ENCODE measurements around the gene LTN1.
A peak's percentile ranks its signal among the peaks of the same experiment; 100 is the strongest.
"Not testable (repeated sequence)": the region's sequence is repeated elsewhere in the genome, so short reads cannot be mapped to it uniquely, and the experiment has no call there.

The LTN1 gene

DNA sequence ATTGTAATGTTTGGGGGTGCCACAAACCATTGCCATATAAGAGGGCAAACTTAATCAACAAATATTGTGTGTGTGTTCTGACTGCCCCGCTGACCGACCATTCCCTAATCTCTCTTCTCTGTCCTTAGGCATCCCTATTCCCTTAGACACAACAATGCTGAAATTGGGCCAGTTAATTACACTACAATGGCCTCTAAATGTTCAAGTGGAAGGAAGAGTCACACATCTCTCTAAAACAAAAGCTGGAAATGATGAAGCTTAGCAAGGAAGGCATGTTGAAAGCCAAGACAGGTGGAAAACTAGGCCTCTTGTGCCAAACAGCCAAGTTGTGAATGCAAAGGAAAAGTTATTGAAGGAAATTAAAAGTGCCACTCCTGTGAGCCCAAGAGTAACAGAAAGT is 30.2 kb downstream of the LTN1 start:
- peaks cover 28 to 42% of the 10 kb centered on the region in 2 donors for H3K36me3 Mint-ChIP-seq
- no peak for DNase-seq
- H3K9me3 Mint-ChIP-seq: no peaks in the 10 kb centered on the region
- no peak for ATAC-seq (replicated peaks)
- peaks cover 0 to 5% of the 10 kb centered on the region in 2 donors for H3K4me1 Mint-ChIP-seq
- no peak overlapping the region for H3K4me3 Mint-ChIP-seq
- H3K27ac Mint-ChIP-seq: no peak overlapping the region
- no peaks in the 10 kb centered on the region for H3K27me3 Mint-ChIP-seq

DNA sequence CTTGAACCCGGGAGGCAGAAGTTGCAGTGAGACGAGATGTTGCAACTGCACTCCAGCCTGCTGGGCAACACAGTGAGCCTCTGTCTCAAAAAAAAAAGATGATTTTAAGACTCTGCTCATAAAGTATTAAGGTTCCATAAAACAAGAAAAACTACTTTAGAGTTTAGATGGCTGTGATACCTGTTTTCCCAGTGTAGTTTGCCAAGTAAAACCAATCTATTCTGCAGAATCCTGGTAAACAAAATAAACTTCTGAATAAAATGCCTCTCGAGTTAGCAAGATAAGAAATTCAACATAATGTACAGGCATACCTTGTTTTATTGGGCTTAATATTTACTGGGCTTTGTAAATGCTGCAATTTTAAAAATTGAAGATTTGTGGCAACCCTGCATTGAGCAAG is 30.8 kb downstream of the LTN1 start:
- H3K36me3 Mint-ChIP-seq: peaks cover 32 to 45% of the 10 kb centered on the region in 2 donors
- DNase-seq (no peak), ATAC-seq (replicated peaks) (no peak)
- H3K4me3 Mint-ChIP-seq: no peak overlapping the region
- H3K4me1 Mint-ChIP-seq: peaks cover 0 to 5% of the 10 kb centered on the region in 2 donors
- no peaks in the 10 kb centered on the region for H3K27me3 Mint-ChIP-seq
- no peaks in the 10 kb centered on the region for H3K9me3 Mint-ChIP-seq
- no peak overlapping the region for H3K27ac Mint-ChIP-seq

DNA sequence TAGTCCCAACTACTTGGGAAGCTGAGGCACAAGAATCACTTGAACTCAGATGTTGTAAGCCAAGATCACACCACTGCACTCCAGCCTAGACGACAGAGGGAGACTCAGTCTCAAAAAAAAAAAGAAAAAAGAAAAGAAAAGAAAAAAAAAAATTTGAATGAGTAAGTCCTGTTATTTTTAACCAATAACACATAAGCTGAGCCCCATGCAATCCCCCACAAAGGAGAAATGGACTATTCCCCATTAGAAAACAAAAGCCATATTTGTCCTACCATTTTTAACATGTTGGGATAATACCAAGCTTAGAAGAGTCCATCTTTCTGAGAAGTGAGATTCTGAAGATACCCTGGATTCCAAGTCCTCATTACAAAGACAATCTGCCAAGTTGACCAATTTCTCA is 32.4 kb downstream of the LTN1 start:
- no peak for ATAC-seq (replicated peaks)
- peaks cover 39 to 46% of the 10 kb centered on the region in 2 donors for H3K36me3 Mint-ChIP-seq
- H3K4me3 Mint-ChIP-seq: no peak overlapping the region
- H3K4me1 Mint-ChIP-seq: peaks cover 0 to 5% of the 10 kb centered on the region in 2 donors
- H3K27ac Mint-ChIP-seq: no peak overlapping the region
- DNase-seq: no peak
- H3K9me3 Mint-ChIP-seq: no peaks in the 10 kb centered on the region
- H3K27me3 Mint-ChIP-seq: no peaks in the 10 kb centered on the region

DNA sequence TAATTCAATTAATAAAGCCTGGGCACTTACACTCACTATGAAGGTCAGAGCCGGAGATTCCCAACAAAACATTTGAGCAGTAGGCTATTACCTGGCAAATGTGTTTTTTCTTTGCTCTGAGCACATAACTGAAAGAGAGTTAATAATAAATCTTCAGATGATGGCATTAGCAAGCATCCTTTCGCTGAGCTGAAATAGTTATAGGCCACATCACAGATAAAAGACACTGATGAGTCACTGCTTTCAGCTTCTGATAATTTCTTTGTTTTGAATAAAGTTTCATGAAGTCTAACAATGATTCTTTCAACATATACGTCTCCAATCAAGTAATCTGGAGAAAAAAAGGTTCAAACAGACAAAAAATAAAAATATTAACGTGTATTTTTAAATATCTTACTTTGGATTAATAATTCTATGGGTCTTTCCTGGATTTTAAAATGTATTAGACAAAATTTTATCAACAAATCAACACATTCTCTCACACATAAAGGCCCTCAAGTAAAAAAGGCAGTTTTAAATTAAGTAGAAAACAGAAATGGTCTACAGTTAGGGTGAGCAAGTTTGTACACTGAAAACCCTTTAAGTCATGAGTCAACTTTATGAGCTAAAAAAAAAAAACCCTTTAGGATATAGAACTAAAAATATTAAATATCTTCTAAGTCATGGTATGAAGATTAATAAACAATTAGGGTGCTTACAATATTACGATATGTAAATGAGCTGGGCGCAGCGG is 33.1 kb downstream of the LTN1 start:
- no peak overlapping the region for H3K27ac Mint-ChIP-seq

DNA sequence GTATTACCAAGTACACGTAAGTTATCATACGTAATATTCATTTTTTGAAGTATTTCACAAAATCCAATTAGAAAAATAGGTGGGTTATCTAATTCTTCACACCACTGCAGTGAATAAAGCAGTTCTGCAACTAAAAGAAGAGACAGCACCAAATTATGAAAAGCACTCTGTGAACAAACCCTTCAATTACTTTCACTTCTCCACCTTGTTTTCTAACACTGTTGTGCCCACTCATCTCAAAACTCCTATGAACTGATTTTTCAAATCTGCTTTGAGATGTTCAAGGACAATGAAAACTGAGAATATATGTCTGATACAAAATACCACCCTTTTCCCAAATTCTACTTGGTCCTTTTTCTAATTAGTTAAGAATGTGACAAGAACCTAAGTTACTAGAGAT is 39.4 kb downstream of the LTN1 start:
- no peak overlapping the region for H3K4me3 Mint-ChIP-seq
- H3K9me3 Mint-ChIP-seq: no peaks in the 10 kb centered on the region
- peaks cover 37 to 43% of the 10 kb centered on the region in 2 donors for H3K36me3 Mint-ChIP-seq
- no peaks in the 10 kb centered on the region for H3K27me3 Mint-ChIP-seq
- peaks cover 3 to 9% of the 10 kb centered on the region in 2 donors for H3K4me1 Mint-ChIP-seq
- H3K27ac Mint-ChIP-seq: no peak overlapping the region
- DNase-seq (no peak), ATAC-seq (replicated peaks) (peak; percentile 65 to 66)

More for the DNA sequence above, 33.1 kb downstream of the LTN1 start:
- ATAC-seq (replicated peaks) (no peak), DNase-seq (no peak)
- Mint-ChIP-seq H3K27me3 (no peaks in the 10 kb centered on the region), H3K4me3 (no peak overlapping the region), H3K9me3 (no peaks in the 10 kb centered on the region), H3K4me1 (peaks cover 0 to 5% of the 10 kb centered on the region in 2 donors), H3K36me3 (peaks cover 46 to 53% of the 10 kb centered on the region in 2 donors)

DNA sequence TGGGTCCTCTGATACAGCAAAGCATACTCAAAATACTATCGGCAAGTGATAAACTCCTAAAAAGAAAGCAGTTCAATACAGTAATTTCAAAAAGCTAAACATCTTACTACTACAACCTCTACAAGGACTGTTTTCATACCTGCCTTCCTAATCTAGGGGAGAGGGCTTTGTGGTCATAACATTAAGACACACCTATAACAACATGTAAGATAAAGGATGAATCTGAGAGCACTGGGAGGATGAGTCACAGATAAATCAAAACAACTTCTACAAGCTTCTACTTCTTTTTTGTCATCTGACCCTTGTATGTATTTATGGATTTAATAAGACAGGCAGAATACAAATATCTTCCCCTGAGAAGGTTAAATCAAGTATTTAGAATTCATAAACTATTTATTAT is 40.0 kb downstream of the LTN1 start:
- Mint-ChIP-seq H3K36me3 (peaks cover 32 to 41% of the 10 kb centered on the region in 2 donors), H3K4me1 (peaks cover 3 to 9% of the 10 kb centered on the region in 2 donors), H3K27me3 (no peaks in the 10 kb centered on the region), H3K27ac (no peak overlapping the region), H3K4me3 (no peak overlapping the region), H3K9me3 (no peaks in the 10 kb centered on the region)
- ATAC-seq (replicated peaks) (no peak), DNase-seq (no peak)

DNA sequence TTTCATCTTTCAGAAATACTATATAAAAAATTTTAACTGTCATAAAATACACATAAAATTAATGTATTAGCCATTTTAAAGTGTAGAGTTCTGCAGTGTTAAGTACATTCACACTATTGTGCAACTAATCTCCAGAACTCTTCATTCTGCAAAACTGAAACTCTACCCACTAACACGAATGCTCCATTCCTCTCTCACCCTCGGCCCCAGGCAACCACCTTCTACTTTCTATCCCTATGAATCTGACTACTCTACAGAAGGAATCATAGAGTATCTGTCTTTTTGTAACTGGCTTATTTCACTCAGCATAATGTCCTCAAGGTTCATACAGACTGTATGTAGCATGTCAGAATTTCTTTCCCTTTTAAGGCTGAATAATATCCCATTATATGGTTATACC is 43.4 kb downstream of the LTN1 start:
- Mint-ChIP-seq H3K27ac (no peak overlapping the region), H3K27me3 (no peaks in the 10 kb centered on the region), H3K4me3 (no peak overlapping the region), H3K36me3 (peaks cover 13 to 22% of the 10 kb centered on the region in 2 donors), H3K9me3 (no peaks in the 10 kb centered on the region), H3K4me1 (peaks cover 3 to 9% of the 10 kb centered on the region in 2 donors)
- DNase-seq: no peak
- ATAC-seq (replicated peaks): no peak

DNA sequence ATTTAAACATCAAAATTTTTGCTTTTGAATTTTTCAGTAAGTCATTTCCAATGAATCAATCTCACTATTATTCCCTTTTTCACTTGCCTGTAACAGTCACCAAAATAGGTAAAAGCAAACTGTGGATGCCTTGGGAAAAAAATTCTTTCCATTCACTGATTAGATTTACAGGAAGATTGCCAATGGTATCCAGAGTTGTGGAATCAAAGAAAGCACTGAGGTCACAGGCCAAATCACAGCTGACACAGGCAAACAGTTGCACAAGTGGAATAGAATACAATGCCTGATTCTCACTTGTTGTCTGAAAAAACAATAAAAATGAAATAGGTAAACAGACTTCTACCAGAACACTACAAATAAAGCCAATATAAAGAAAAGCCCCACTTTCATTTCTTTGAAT is 48.4 kb downstream of the LTN1 start:
- no peak for DNase-seq
- H3K36me3 Mint-ChIP-seq: peaks cover 7 to 22% of the 10 kb centered on the region in 2 donors
- no peaks in the 10 kb centered on the region for H3K4me1 Mint-ChIP-seq
- H3K27me3 Mint-ChIP-seq: no peaks in the 10 kb centered on the region
- no peak for ATAC-seq (replicated peaks)
- no peaks in the 10 kb centered on the region for H3K9me3 Mint-ChIP-seq
- no peak overlapping the region for H3K27ac Mint-ChIP-seq
- no peak overlapping the region for H3K4me3 Mint-ChIP-seq

DNA sequence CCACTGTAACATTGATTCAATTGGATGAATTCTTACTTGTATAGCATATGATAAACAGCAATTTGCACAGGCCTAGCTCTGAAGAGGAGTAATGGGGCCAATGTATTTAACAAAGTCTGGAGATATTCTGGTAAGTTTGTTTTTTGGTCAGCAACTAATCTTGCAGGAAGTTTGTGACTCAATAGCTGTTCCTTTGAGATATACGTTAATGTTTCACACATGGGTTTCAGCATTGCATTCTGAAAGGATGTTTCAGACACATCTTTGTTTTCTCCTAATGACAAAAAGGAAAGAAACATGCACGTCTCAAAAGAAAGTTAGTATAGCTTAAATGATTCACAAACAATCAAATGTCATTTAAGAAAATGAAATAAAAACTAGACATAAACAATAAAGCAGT is 49.0 kb downstream of the LTN1 start:
- peaks cover 6 to 21% of the 10 kb centered on the region in 2 donors for H3K36me3 Mint-ChIP-seq
- H3K4me3 Mint-ChIP-seq: no peak overlapping the region
- DNase-seq (no peak), ATAC-seq (replicated peaks) (no peak)
- no peaks in the 10 kb centered on the region for H3K9me3 Mint-ChIP-seq
- no peaks in the 10 kb centered on the region for H3K4me1 Mint-ChIP-seq
- H3K27me3 Mint-ChIP-seq: no peaks in the 10 kb centered on the region
- H3K27ac Mint-ChIP-seq: no peak overlapping the region

DNA sequence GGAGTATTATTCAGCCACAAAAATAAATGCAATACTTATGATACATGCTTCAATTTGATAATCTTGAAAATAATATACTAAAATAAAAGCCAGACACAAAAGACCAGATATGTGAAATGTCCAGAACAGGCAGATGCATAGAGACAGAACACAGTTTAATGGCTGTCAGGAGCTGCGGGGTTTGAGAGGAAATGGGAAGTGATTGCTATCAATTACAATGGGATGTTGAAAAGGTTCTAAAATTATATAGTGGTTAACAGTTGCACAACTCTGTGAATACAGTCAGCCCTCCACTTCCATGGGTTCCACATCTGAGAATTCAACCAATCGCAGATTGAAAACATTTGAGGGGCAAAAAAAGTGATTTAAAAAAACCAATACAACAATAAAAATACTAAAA is 54.0 kb downstream of the LTN1 start:
- Mint-ChIP-seq H3K9me3 (no peaks in the 10 kb centered on the region), H3K4me1 (no peaks in the 10 kb centered on the region), H3K36me3 (peaks cover 22 to 44% of the 10 kb centered on the region in 2 donors), H3K4me3 (no peak overlapping the region), H3K27ac (no peak overlapping the region), H3K27me3 (no peaks in the 10 kb centered on the region)
- ATAC-seq (replicated peaks) (no peak), DNase-seq (no peak)

DNA sequence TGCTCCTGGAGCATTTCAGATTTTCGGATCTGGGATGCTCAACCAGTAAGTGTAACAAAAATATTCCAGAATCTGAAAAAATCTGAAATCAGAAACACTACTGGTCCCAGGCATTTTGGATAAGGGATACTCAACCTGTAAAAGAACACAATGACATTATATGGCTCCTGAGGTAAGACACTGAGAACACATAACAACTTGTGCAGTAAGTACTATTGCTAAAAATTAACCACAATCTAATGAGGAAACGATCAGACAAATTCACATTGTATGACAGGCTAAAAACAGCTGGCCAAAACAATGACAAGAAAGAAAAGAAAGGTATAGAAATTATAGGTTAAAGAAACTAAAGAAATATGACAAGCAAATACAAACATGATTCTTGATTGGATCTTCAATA is 54.9 kb downstream of the LTN1 start:
- no peak for ATAC-seq (replicated peaks)
- no peak for DNase-seq
- no peak overlapping the region for H3K4me3 Mint-ChIP-seq
- H3K4me1 Mint-ChIP-seq: no peaks in the 10 kb centered on the region
- no peaks in the 10 kb centered on the region for H3K27me3 Mint-ChIP-seq
- no peak overlapping the region for H3K27ac Mint-ChIP-seq
- no peaks in the 10 kb centered on the region for H3K9me3 Mint-ChIP-seq
- H3K36me3 Mint-ChIP-seq: peaks cover 26 to 51% of the 10 kb centered on the region in 2 donors

DNA sequence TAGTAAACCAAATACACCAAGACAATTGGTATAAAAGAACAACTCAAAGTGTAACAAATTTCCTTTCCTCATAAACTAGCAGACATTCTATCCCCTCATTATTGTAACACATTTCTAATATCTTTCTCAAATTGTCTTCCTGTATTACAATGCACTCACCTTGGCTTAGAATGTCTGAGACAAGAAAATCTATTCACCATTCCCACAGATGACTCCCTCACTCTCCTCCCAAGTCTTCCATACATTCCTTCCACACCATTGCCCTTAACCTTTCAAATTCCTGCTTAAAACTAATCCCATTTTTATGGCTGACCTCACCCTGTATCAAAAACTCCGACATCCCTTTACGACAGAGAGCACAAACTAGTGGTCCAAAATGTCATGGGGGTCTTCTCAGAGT is 56.0 kb downstream of the LTN1 start:
- no peaks in the 10 kb centered on the region for H3K27me3 Mint-ChIP-seq

DNA sequence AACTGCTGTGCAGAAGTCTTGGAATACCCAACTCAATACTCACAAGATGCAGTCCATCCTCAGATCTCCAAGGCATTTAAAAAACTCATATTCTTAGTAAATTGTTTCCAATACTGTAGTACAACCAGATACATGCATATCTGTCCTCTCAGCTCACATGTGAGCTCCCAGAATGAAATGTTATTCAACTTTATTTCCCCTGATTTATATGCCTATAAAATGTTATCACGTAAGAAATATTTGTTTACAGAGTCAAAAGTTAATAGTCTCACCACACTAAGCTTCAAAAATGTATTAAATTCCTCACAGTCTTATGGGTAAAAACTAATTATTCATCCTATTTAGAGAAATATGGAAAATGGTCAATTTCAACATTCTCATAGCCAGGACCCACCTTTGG is 56.6 kb downstream of the LTN1 start:
- H3K4me3 Mint-ChIP-seq: no peak overlapping the region
- no peaks in the 10 kb centered on the region for H3K9me3 Mint-ChIP-seq
- peaks cover 26 to 50% of the 10 kb centered on the region in 2 donors for H3K36me3 Mint-ChIP-seq

More for the DNA sequence above, 56.0 kb downstream of the LTN1 start:
- no peak for ATAC-seq (replicated peaks)
- H3K9me3 Mint-ChIP-seq: no peaks in the 10 kb centered on the region
- H3K4me1 Mint-ChIP-seq: no peaks in the 10 kb centered on the region
- H3K27ac Mint-ChIP-seq: peak overlapping the region; percentile 14
- H3K36me3 Mint-ChIP-seq: peaks cover 26 to 50% of the 10 kb centered on the region in 2 donors
- no peak overlapping the region for H3K4me3 Mint-ChIP-seq
- no peak for DNase-seq

DNA sequence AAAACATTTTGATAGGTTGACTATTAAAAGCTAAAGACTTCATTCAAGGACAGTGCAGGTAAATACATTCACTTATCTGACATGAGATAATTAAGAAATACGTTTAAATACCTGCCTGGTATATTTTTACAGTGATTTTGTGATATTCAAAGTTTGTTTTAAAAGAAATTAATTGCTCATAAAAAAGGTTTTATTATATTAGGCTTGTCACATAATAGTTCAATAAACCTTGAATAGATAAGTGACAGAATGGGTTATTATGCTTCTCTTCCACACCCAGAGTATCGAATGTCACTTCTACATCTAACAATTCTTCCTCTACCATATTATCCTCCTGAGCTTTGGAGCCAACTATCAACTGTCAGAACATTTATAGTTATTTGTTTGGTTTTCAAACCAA is 60.0 kb downstream of the LTN1 start:
- Mint-ChIP-seq H3K27me3 (no peaks in the 10 kb centered on the region), H3K27ac (no peak overlapping the region), H3K4me3 (no peak overlapping the region), H3K9me3 (no peaks in the 10 kb centered on the region), H3K4me1 (no peaks in the 10 kb centered on the region), H3K36me3 (peaks cover 26 to 48% of the 10 kb centered on the region in 2 donors)
- ATAC-seq (replicated peaks): no peak
- DNase-seq: no peak

More for the DNA sequence above, 56.6 kb downstream of the LTN1 start:
- Mint-ChIP-seq H3K27ac (no peak overlapping the region), H3K4me1 (no peaks in the 10 kb centered on the region), H3K27me3 (no peaks in the 10 kb centered on the region)
- ATAC-seq (replicated peaks) (no peak), DNase-seq (no peak)

DNA sequence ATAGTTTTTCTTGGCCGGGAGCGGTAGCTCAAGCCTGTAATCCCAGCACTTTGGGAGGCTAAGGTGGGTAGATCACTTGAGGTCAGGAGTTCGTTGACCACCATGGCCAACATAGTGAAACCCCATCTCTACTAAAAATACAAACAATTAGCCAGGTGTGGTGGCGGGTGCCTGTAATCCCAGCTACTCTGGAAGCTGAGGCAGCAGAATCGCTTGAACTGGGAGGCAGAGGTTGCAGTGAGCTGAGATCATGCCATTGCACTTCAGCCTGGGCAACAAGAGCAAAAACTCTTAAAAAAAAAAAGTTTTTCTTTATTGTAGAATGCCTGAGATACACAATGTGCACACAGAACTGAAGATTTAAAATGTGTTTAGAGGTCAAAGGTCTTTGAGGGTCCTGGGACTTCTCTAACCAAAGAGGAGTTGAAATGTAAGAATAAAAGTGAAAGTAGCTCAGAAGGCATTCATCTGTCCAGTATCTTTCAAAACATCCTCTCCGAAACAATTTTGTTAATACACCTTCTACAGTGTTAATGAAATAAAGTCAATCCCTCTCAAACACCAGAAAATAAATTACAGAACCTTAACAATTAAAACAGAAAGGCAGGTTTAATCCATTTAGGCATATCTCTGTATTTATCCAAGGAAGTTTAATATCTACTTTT is 60.8 kb downstream of the LTN1 start:
- H3K36me3 Mint-ChIP-seq: peaks cover 26 to 46% of the 10 kb centered on the region in 2 donors
- not testable (repeated sequence) for H3K4me1 Mint-ChIP-seq; H3K9me3 Mint-ChIP-seq; H3K27ac Mint-ChIP-seq; H3K27me3 Mint-ChIP-seq; ATAC-seq (replicated peaks); H3K4me3 Mint-ChIP-seq; DNase-seq
